ENCODE results near the gene BTBD9. TPM values are rescaled to one million over a fixed set of nuclear protein-coding genes. Genes with fewer than 3 reads are reported as not detected.
"Not testable (repeated sequence)": the region's sequence is repeated elsewhere in the genome, so short reads cannot be mapped to it uniquely, and the experiment has no call there.

BTBD9 gene
- total RNA-seq, 2 donors from 2014 or later: 19.0 to 33.2 TPM

DNA sequence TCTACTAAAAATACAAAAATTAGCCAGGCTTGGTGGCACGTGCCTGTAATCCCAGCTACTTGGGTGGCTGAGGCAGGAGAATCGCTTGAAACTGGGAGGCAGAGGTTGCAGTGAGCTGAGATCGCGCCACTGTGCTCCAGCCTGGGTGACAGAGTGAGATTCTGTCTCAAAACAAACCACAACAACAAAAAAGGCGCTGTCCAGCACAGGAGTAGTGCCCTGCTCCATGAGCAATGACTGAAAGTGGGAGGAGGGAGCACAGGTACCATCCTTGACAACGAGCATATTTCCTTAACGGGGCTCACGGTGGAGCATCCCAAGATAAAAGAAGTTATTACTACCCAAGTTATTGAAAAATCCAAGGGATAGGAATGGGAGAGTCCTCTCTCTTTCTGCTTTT lies 291.9 kb downstream of the BTBD9 start:
- ATAC-seq; intact Hi-C loops (cut with DNase I); DNase-seq: not testable (repeated sequence)

DNA sequence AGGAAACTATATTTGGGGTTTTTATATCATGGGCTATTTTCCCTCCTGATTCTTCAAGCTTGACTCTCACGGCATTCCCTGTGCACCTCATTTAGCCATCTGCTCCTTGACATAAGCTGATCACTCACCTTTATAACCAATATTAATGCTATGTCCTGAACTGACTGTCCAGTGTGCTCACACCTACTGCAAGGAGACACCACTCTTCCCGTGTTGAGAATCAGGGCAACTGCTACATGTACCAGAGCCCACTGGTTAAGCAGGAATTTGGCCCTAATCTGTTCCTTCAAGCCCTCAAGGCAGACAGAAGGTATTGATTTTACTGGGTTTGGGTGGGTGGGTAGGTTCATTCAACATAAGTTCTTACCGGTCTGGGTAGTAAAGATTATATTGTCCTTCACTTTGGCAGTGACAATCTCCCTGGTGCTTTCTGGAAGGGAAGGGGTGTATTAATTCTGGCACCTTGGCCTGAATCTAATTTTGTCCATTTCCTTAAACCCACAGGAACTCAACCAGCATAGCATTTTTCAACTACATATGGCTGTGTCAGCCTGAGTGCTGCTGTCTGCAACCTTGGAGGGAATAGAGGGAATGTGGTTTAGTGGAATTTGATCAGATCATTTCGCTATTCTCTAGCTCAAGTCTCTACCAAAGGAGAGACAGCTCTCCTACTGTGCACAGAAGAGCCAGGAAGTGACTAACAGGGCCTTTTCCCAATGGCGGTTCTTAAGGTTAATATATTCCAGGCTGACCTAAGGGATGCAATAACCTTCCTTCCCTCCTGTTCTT lies 293.2 kb downstream of the BTBD9 start:
- DNase-seq: no peak
- no peak for ATAC-seq
- intact Hi-C loops (cut with DNase I): no loop called here

DNA sequence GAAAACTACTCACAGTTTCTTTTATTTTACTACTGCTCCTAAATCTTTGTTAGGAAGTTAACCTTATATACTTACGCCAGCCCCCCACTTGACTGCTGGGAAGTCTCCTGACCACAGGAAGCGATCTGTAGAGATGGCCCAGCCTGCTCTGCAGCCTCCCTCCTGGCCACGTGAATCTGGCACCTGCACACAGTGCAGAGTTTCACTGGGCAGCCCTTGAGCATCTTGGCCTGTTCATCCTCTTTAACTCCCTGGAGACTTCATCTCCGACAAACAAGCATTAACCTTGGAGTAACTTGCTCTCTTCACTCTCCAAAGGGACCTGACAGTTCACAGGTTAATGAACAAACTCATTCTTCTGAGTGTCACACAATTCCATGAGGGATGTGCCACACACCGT lies 294.1 kb downstream of the BTBD9 start:
- DNase-seq (no peak), ATAC-seq (no peak)
- intact Hi-C loops (cut with DNase I): no loop called here

DNA sequence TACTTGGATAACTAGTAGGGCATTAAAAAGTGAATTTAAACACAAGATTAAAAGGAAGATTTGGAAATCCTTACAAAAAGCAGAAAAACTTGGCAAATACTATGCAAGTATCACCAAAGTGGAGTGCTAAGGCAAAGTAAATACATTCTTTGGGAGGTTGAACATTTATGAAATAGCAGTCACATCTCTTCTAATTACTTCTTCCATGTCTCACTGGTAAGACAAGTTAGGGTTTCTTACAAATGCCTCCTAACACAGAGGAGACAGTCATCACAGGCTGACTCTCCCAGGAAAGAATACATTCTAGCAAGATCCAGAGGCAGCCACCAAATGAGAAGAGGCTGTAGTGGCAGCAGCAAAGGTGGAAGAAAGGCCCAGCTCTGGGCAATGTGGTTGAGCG lies 298.2 kb downstream of the BTBD9 start:
- DNase-seq (no peak), ATAC-seq (no peak)
- intact Hi-C loops (cut with DNase I): no loop called here

DNA sequence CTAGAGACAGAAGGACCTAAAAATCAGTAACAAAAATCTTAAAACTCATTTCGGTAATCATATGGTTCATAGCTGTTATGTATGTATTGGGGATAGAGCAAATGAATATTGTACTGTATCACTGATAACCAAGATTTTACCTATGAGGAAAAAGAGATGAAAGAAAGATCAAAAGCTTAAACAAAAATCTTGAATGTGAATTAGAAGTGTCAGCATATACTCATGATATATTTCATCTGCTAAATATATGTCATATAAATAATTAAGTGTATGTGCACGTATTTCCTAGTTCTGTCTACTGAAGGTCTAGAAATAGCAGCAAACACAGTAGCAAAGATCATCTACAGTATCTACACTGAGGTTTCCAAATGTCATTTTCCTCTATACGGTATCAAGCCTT lies 299.8 kb downstream of the BTBD9 start:
- DNase-seq: no peak
- intact Hi-C loops (cut with DNase I): no loop called here
- no peak for ATAC-seq

DNA sequence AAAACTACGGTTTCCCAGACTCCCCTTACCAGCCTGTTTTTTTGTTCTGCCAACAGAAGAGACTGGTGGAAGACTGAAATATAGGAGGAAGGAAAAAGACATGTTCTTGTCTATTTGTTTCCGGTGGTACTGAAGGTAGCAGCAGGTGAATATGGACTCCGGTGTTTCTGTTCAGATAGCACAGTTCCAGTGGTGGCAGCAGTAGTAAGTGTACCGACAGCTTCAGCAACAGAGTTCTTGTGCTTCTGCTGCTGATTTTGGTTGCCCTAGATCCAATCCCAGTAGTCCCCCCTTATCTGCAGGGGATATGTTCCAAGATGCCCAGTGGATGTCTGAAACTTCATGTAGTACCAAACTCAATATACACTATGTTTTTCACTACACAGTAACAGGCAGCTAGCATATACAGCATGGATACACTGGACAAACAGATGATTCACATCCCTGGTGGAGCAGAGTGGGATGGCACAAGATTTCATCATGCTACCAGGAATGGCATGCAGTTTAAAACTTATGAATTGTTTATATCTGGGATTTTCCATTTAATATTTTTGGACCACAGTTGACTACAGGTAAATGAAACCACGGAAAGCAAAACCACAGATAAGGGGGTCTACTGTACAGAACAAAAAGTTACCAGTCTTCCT lies 301.8 kb downstream of the BTBD9 start:
- ATAC-seq (peak in 1 of 2 donors; percentile 76), DNase-seq (no peak)
- intact Hi-C loops (cut with DNase I): no loop called here

DNA sequence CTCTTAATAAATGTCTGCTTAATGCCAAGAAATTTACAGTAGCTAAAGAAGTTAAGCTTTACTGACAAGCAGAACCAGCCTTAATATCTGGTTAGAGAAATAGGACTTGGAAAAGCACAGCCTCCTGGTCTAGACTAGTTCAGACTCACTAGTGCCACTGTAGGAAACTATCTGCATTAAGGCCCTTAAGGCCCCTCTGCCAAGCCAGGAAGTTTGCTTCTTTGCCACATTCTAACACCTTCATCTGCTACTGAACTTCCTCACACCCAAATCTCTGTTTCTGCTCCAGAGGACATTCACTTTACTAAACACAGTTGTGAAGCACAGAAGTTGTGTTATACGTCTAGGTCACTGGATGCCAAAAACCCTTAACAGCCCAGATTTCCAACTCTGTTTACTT lies 302.8 kb downstream of the BTBD9 start:
- DNase-seq (no peak), ATAC-seq (no peak)
- intact Hi-C loops (cut with DNase I): no loop called here

DNA sequence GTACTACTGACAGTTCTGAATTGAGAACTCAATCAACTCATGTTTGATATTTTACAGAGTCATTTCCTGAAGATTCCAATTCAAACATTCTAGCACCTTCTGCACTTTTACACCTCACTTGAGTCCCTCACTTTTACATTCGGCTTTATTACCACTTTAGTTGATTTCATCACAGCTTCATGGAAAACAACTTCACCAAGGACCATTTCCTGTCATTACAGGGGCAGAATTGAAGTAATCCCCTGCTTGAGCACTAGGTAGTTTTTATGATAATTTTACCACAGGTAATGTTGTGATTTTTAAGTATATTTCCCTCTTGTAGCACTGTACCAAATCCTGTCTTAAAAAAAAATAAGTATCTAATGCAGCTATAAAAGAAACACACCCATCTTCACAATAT lies 312.9 kb downstream of the BTBD9 start:
- intact Hi-C loops (cut with DNase I): no loop called here
- no peak for ATAC-seq
- no peak for DNase-seq

DNA sequence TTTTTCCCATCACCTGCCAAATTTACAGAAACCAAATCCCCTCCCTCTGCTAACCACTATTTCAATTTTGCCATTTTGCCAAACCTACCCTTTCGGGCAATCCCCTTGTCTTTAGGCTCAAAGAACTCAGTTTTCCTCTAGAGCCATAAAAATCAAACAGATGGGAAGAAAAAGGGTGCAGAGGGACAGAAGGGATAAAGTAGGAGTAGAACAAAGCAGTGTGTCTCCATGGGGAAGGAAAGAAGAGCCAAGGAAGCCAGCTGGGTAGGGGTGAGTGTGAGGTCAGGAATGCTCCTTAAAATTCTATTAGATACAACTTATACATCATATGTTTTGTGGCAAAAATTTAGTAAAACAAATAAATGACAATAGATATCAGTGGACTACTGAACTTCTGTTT lies 316.5 kb downstream of the BTBD9 start:
- intact Hi-C loops (cut with DNase I): no loop called here
- no peak for DNase-seq
- no peak for ATAC-seq

DNA sequence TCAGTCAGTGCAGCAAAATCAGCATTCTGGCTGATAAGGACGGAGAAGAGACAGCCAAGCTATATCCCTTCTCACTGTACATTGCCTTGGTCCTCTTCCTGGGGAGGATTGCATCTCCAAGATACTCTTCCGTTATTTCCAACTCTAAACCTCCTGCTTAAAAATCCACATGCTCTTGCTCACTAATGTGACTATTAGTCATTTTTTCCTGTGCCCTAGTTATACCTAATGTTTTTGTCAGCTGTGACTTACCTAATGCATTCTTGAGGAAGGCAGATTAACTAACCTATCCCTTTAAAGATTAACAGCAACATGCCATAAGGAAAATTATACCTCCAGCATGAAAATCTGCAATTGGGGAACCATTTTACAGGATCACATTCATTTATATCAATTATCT lies 317.6 kb downstream of the BTBD9 start:
- no peak for DNase-seq
- no peak for ATAC-seq
- intact Hi-C loops (cut with DNase I): no loop called here

DNA sequence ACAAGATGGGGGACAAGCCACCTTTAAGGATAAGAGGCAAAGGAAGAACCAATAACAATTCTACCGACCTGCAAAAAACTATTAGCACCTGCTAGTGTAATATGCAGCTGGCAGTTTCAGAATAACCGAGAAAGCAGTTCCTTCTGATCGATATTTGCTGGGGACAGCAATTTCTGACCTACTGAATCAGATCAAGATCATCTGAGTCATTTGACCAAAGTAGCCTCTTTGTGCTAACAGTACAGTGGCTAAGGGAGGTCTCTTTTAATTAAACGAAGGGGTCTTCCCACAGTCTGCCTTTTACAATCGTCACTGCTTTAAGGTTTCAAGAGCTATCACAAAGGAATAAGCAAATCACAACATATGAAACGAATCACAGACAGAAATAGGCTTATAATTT lies 318.9 kb downstream of the BTBD9 start:
- intact Hi-C loops (cut with DNase I): no loop called here
- ATAC-seq (no peak), DNase-seq (no peak)

DNA sequence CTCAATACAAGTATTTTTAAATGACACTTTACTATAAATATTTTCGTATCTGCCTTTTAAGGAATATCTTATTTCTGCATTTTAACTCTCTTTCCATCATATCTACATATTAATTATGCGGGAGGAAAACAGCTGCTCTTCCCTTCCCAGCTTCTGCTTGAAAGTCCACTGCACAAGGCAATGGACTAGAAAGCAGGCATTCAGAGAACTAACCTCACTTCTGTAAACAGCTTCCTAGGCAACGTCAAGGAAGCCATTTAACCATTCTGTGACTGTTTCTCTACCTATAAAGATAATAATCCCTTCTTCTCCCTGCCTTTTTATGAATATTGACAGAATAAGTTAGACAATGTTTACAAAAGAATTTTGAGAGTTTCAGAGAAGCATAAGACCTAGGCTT lies 319.4 kb downstream of the BTBD9 start:
- intact Hi-C loops (cut with DNase I): no loop called here
- no peak for ATAC-seq

DNA sequence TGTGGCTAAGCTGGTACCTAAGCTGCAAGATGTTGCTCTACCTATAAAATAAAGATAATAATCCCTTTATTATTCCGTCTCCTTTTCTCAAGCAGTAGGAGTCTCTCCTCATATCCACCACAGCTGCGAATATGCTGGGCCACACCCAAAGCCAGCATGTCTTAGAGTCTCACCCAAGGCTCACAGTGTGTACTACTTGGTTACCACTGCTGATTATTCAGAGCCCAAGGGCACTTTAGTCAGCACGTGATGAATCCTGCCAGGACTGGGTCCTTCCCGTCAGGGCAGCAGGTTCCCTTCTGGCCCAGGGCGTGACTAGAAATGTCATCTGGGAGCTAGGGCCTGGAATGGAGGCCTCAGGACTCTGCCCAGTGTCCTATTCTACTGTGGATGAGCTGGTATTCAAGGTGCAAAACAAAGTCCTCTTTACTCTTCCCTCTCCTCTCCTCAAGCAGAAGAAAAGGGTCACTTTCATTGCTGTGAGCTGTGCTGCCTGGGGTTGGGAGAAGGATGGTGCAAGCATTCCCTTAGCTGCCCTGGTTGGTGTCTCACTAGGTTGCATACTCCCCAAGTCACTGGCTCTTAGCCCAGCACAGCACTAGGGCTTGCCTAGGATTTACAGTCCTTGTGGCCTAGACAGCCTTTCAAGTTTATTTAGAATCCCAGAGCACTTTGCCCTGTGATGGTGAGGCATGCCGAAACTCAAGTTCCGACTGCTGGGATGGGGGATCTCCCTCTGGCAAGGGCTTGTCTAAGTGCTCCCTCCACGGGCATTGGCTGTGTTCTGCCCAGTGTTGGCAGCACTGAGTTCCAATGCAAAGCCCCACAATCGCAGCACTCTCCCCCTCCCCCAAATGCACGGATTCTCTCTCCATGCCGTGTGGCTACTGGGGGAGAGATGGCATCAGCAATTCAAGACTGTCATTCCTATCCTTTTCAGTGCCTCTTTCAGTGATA lies 320.2 kb downstream of the BTBD9 start:
- ATAC-seq: no peak
- intact Hi-C loops (cut with DNase I): no loop called here

More for the DNA sequence above, 319.4 kb downstream of the BTBD9 start:
- no peak for DNase-seq

DNA sequence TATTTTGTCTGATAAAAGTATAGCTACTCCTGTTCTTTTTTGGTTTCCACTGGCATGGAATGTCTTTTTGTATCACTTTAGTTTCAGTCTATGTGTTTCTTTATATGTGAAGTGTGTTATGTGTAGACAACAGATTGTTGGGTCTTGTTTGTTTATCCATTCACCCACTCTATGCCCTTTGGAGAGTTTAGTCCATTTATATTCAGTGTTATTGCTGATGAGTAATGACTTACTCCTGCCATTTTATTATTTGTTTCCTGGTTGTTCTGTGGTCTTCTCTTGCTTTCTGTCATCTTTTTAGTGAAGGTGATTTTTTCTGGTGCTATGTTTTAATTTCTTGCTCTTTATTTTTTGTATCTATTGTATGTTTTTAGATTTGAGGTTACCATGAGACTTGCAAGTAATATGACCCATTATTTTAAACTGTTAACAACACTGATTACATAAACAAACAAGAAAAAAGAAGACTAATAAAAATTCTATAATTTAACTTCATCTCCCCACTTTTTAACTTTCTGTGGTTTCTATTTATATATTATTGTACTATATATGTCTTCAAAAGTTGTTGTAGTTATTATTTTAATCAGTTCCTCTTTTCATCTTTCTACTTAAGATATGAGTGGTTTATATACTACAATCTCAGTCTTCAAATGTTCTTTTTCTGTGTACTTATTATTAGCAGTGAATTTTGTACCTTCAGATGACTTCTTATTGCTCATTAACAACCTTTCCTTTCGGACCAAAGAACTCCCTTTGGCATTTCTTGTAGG lies 323.4 kb downstream of the BTBD9 start:
- ATAC-seq (no peak), DNase-seq (no peak)
- intact Hi-C loops (cut with DNase I): no loop called here

More for the DNA sequence above, 320.2 kb downstream of the BTBD9 start:
- DNase-seq: no peak

DNA sequence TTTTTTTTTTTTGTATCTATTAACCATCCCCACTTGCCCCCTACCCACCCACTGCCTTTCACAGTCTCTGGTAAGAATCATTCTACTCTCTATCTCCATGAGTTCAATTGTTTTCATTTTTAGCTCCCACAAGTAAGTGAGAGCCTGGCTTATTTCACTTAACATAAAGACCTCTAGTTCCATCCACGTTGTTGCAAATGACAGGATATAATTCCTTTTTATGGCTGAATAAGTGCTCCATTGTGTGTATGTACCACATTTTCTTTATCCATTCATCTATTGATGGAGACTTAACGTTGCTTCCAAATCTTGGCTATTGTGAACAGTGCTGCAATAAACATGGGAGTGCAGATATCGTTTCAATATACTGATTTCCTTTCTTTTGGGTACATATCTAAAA lies 328.5 kb downstream of the BTBD9 start:
- DNase-seq (no peak), ATAC-seq (no peak)
- intact Hi-C loops (cut with DNase I): no loop called here

DNA sequence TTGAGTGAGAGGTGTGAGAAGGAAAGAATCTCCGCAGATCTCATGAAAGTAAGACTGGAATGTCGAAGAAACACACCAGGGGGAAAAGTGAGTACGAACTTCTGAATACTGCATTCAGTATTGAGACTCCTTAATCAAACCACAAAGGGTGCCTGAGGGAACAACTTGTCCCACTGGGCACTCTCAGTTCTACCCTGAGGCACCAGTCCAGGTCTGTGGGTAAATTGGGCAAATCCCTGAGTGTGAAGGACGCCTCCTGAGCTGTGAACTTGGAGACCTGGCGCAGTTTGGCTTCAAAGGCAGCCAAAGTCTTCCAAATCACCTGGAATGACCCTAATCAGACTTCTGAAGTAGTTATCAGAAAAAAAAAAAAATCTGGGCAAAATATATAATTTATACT lies 329.7 kb downstream of the BTBD9 start:
- DNase-seq (no peak), ATAC-seq (peak; percentile 71 to 72)
- intact Hi-C loops (cut with DNase I): no loop called here

DNA sequence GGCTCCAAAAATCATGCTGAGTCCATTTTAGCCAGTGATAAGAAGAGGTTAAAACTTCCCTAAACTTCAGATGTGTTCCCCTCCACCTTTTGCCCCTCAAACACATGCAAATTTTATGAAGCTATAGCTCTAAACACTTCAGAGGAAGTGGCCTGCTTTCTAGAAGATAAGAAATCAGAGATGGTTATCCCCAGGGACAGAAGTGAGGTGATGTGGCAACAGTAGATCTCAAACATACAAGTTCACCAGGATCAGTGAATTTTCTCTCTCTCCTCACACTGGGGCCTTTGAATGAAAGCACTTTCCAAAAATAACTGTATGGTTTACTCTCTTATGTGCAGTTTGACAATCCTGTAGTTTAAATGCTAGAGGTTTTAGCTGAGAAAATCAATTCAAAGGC lies 332.0 kb downstream of the BTBD9 start:
- ATAC-seq (no peak), DNase-seq (no peak)
- intact Hi-C loops (cut with DNase I): no loop called here

DNA sequence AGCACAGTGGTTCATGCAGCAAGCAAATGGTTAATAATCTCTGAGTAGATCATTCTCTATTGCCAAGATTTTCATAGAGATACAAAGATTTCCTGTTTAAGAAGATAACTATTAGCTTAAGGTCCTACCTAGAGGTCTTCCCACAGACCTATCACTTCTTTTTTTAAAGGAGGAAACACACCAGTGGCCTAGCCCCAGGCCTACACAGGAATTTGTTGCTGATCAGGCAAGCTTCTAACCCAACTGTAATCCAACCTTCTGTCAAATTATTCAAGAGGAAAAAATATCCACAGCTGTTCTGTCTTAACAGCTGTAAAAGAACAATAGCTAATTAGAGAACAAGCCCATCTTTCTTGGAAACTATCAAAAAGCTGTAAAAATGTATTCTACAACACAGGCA lies 332.8 kb downstream of the BTBD9 start:
- no peak for DNase-seq
- ATAC-seq: no peak
- intact Hi-C loops (cut with DNase I): no loop called here

DNA sequence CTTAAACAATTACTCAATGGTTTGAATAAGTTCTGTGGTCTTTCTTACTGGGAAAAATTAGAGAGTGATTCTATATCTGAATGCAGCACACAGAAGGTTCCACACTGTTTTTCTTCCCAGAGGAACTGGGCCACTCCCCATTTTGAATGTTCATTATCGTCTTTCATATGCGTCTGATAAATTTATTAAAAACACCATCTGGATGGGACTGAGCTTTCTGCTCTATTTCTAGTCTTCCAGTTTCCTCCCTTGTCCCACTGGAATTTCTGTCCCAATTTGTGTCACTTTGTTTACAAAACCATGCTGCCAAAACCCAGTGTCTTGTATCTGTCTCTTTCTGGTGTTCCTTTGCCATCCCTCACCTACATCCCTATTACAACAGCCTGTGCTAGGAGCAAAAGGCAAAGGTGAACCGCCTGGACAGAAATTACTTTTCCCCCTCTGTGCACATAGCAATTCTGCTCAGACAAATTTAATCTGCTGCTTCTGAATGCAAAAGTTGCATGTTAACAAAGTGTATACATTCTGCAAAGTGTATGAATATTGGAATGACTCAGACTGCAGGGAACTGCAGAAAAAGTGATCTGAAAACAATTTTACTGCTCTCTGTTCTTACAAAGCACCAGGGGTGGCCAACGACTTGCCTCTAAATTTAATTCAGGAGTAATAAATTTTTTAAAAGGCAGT lies 333.6 kb downstream of the BTBD9 start:
- DNase-seq (no peak), ATAC-seq (no peak)
- intact Hi-C loops (cut with DNase I): no loop called here
